ENCODE measurements around the gene HADH.

Gene HADH

GRCh38 chr4:108081256-108081655 lies 91.6 kb downstream of the HADH start:
- Histone ChIP-seq H3K36me3 (ENCODE audit: insufficient read depth, insufficient read length, low read length) (peaks cover 43% of the 10 kb centered on the region), H3K9ac (ENCODE audit: insufficient read length, low read depth) (no peak overlapping the region), H3K9me3 (ENCODE audit: insufficient read depth, low read length) (no peaks in the 10 kb centered on the region; the same call in 1 of the 2 replicates), H3K4me1 (ENCODE audit: insufficient read depth, insufficient read length) (no peaks in the 10 kb centered on the region), H3K27me3 (ENCODE audit: insufficient read depth, insufficient read length) (no peaks in the 10 kb centered on the region), H3K4me3 (ENCODE audit: insufficient read length, low read depth) (no peak overlapping the region)
- TF ChIP-seq ZNF274 (IDR thresholded peaks at IDR 0.05; ENCODE audit: low read depth, low read length) (no peak), SUZ12 (IDR thresholded peaks at IDR 0.05; ENCODE audit: extremely low read depth, insufficient read depth, insufficient read length) (no peak), YY1 (IDR thresholded peaks at IDR 0.05; ENCODE audit: insufficient read depth, insufficient read length) (no peak)
- no peak for DNase-seq (ENCODE audit: low read depth, low spot score)
